OCI-LY1 (cell line): ENCODE results near the gene OR52J3.

Source experiments
- H2AFZ ChIP-seq: fragments of 200-600 bp; sonication (generic), shearing (Covaris generic); 2 replicates; pipeline ENCODE4 v1.6.0; 2014; ENCODE audit warnings: antibody characterized with exemption, mild to moderate bottlenecking, low read length
- H3F3A ChIP-seq: fragments of 200-600 bp; sonication (generic), shearing (Covaris generic); 2 replicates; pipeline ENCODE4 v1.6.0; 2014; ENCODE audit warnings: mild to moderate bottlenecking, antibody characterized with exemption, low read length, moderate library complexity; ENCODE audit not compliant: insufficient read depth
- H3K27ac ChIP-seq: fragments of 200-600 bp; sonication (generic); 2 replicates; pipeline ENCODE4 v1.5.1; 2014; ENCODE audit warnings: low read length, mixed run types, mild to moderate bottlenecking, low read depth; ENCODE audit not compliant: poor library complexity, severe bottlenecking
- H3K27me3 ChIP-seq: fragments of 200-600 bp; sonication (generic); 2 replicates; pipeline ENCODE4 v1.6.0; 2014; ENCODE audit warnings: antibody characterized with exemption, mild to moderate bottlenecking, low read length, moderate library complexity; ENCODE audit not compliant: insufficient read depth
- H3K36me3 ChIP-seq: fragments of 200-600 bp; sonication (generic); 2 replicates; pipeline ENCODE4 v1.6.1; 2014; ENCODE audit warnings: mild to moderate bottlenecking, antibody characterized with exemption, low read length, moderate library complexity, mixed read lengths; ENCODE audit not compliant: insufficient read depth
- H3K4me1 ChIP-seq: fragments of 200-600 bp; sonication (generic); 2 replicates; pipeline ENCODE4 v1.5.1; 2014; ENCODE audit warnings: mild to moderate bottlenecking, low read length, moderate library complexity; ENCODE audit not compliant: insufficient read depth, severe bottlenecking
- H3K4me2 ChIP-seq: fragments of 200-600 bp; sonication (generic), shearing (Covaris generic); 2 replicates; pipeline ENCODE4 v1.6.1; 2014; ENCODE audit warnings: low read length
- H3K4me3 ChIP-seq: fragments of 200-600 bp; sonication (generic); 2 replicates; pipeline ENCODE4 v1.5.1; 2014; ENCODE audit warnings: low read length, low read depth, mild to moderate bottlenecking, mixed read lengths; ENCODE audit not compliant: poor library complexity, severe bottlenecking
- H3K79me2 ChIP-seq: fragments of 200-600 bp; shearing (Covaris generic); 2 replicates; pipeline ENCODE4 v1.6.1; 2016; ENCODE audit warnings: mixed run types, low read length, mixed read lengths; ENCODE audit not compliant: insufficient read depth
- H3K9ac ChIP-seq: fragments of 200-600 bp; sonication (generic), shearing (Covaris generic); 2 replicates; pipeline ENCODE4 v1.6.1; 2014; ENCODE audit warnings: mild to moderate bottlenecking, low read length, mixed read lengths
- H3K9me2 ChIP-seq: fragments of 200-600 bp; sonication (generic), shearing (Covaris generic); 2 replicates; pipeline ENCODE4 v1.6.1; 2014; ENCODE audit warnings: low read depth, mild to moderate bottlenecking, low read length, mixed read lengths
- H3K9me3 ChIP-seq: fragments of 200-600 bp; shearing (Covaris generic); 2 replicates; pipeline ENCODE4 v1.6.1; 2014; ENCODE audit warnings: low read length, mixed read lengths
- H4K20me1 ChIP-seq: fragments of 200-600 bp; sonication (generic), shearing (Covaris generic); 2 replicates; pipeline ENCODE4 v1.6.0; 2016; ENCODE audit warnings: mild to moderate bottlenecking, low read length; ENCODE audit not compliant: insufficient read depth
- EZH2 ChIP-seq: fragments of 200-600 bp; sonication (generic), shearing (Covaris generic); IDR thresholded peaks from 2 replicates; pipeline ENCODE4 v1.8.0; 2017; ENCODE audit warnings: borderline replicate concordance, mixed run types, mild to moderate bottlenecking, antibody characterized with exemption, low read length, moderate library complexity, mixed read lengths
- TF ChIP-seq, protein P1 (sequence below): fragments of 200-600 bp; sonication (generic), shearing (Covaris generic); IDR thresholded peaks from 2 replicates; pipeline ENCODE4 v1.5.1; 2017; ENCODE audit warnings: mild to moderate bottlenecking, antibody characterized with exemption, low read length, moderate library complexity, mixed read lengths

The OR52J3 gene

DNA sequence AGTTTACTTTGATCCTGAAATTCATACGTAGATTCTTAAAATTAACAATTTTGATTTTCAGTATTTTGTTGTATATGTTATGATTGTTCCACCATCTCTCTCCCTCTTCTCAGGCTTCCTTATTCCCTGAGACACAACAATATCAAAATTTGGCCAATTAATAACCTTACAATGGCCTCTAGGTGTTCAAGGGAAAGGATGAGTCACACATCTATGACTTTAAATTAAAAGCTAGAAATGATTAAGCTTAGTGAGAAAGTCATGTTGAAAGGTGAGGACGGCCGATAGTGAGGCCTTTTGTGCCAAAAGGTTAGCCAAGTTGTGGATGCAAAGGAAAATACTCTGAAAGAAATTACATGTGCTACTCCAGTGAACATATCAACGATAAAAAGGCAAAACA lies 5.5 kb upstream of the OR52J3 start:
- Histone ChIP-seq H3K4me1 (no peaks in the 10 kb centered on the region), H3K9me3 (no peaks in the 10 kb centered on the region), H3K9ac (no peak overlapping the region), H3K4me3 (no peak overlapping the region), H4K20me1 (no peaks in the 10 kb centered on the region), H3K4me2 (no peak overlapping the region), H2AFZ (no peak overlapping the region), H3K27me3 (no peaks in the 10 kb centered on the region), H3F3A (no peaks in the 10 kb centered on the region), H3K79me2 (no peaks in the 10 kb centered on the region), H3K27ac (no peak overlapping the region), H3K9me2 (no peaks in the 10 kb centered on the region), H3K36me3 (no peaks in the 10 kb centered on the region)
- TF ChIP-seq, protein P1, sequence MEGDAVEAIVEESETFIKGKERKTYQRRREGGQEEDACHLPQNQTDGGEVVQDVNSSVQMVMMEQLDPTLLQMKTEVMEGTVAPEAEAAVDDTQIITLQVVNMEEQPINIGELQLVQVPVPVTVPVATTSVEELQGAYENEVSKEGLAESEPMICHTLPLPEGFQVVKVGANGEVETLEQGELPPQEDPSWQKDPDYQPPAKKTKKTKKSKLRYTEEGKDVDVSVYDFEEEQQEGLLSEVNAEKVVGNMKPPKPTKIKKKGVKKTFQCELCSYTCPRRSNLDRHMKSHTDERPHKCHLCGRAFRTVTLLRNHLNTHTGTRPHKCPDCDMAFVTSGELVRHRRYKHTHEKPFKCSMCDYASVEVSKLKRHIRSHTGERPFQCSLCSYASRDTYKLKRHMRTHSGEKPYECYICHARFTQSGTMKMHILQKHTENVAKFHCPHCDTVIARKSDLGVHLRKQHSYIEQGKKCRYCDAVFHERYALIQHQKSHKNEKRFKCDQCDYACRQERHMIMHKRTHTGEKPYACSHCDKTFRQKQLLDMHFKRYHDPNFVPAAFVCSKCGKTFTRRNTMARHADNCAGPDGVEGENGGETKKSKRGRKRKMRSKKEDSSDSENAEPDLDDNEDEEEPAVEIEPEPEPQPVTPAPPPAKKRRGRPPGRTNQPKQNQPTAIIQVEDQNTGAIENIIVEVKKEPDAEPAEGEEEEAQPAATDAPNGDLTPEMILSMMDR = no peak
- TF ChIP-seq EZH2 = no peak

DNA sequence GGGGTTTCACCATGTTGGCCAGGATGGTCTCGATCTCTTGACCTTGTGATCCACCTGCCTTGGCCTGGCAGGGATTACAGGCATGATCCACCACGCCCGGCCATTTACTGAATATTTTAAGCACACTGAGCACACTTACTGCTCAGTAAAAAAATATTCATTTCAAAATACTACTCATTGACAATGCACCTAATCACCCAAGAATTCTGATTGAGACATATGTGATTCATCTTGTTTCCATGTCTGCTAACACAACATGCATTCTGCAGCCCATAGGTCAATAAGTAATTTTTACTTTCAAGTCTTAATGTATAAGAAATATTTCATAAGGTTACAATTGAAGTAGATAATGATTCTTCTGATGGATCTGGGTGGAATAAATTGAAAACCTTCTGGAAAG lies 4.2 kb upstream of the OR52J3 start:
- Histone ChIP-seq H3K9ac (no peak overlapping the region), H3K4me3 (no peak overlapping the region), H2AFZ (no peak overlapping the region), H3K27me3 (no peaks in the 10 kb centered on the region), H3F3A (no peaks in the 10 kb centered on the region), H3K4me1 (no peaks in the 10 kb centered on the region), H3K79me2 (no peaks in the 10 kb centered on the region), H3K36me3 (no peaks in the 10 kb centered on the region), H3K9me3 (no peaks in the 10 kb centered on the region), H3K4me2 (no peak overlapping the region), H4K20me1 (no peaks in the 10 kb centered on the region), H3K9me2 (no peaks in the 10 kb centered on the region), H3K27ac (no peak overlapping the region)
- TF ChIP-seq, protein P1 = no peak
- TF ChIP-seq EZH2 = no peak

DNA sequence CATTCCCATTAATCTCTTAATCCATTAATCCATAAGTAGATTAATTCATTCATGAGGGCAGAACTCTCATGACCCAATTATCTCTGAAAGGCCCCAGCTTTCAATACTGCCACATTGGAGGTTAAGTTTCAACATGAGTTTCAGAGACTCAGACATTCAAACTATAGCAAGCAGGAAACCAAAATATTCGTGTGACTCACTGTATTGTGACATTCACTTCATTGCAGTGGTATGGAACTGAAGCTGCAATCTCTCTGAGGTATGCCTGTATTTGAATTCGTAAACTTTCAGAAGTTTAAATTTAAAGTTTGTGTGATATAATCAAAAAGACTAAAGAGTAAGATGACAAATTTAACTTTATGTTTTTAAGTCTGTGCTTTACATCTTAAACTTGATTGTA lies 2.9 kb upstream of the OR52J3 start:
- Histone ChIP-seq H2AFZ (no peak overlapping the region), H3K27ac (no peak overlapping the region), H3K9me2 (no peaks in the 10 kb centered on the region), H3F3A (no peaks in the 10 kb centered on the region), H3K27me3 (no peaks in the 10 kb centered on the region), H4K20me1 (no peaks in the 10 kb centered on the region), H3K79me2 (no peaks in the 10 kb centered on the region), H3K9me3 (no peaks in the 10 kb centered on the region), H3K4me2 (no peak overlapping the region), H3K4me1 (no peaks in the 10 kb centered on the region), H3K4me3 (no peak overlapping the region), H3K36me3 (no peaks in the 10 kb centered on the region), H3K9ac (no peak overlapping the region)
- TF ChIP-seq EZH2 = no peak
- TF ChIP-seq, protein P1 = no peak
